HUES64 (cell line): ENCODE measurements around the gene PSMC3.

Source experiments
- H3K27ac ChIP-seq: 2 replicates; pipeline ENCODE4 v1.7.0; 2013; ENCODE audit warnings: low read depth, low read length, inconsistent platforms
- H3K27me3 ChIP-seq: 2 replicates; pipeline ENCODE4 v1.6.1; 2013; ENCODE audit warnings: mild to moderate bottlenecking, low read length; ENCODE audit not compliant: insufficient read depth
- H3K36me3 ChIP-seq: 2 replicates; pipeline ENCODE4 v1.6.1; 2013; ENCODE audit warnings: mild to moderate bottlenecking, low read length; ENCODE audit not compliant: insufficient read depth
- H3K4me1 ChIP-seq: 2 replicates; pipeline ENCODE4 v1.6.1; 2013; ENCODE audit warnings: mild to moderate bottlenecking, low read length, moderate library complexity; ENCODE audit not compliant: insufficient read depth
- H3K4me3 ChIP-seq: 2 replicates; pipeline ENCODE4 v1.5.1; 2013; ENCODE audit warnings: mild to moderate bottlenecking, low read length, moderate library complexity
- H3K9ac ChIP-seq: 2 replicates; pipeline ENCODE4 v1.6.1; 2013; ENCODE audit warnings: mild to moderate bottlenecking, low read depth, low read length
- H3K9me3 ChIP-seq: 2 replicates; pipeline ENCODE4 v1.6.1; 2013; ENCODE audit warnings: low read depth, low read length; ENCODE audit not compliant: insufficient read depth
- WGBS: fragments of 150-250, 120-280 bp; methylation state at CpG from one replicate; pipeline ENCODE4 v1.1.7; 2013; ENCODE audit warnings: missing lambda C conversion rate; 5-methylcytosine and 5-hydroxymethylcytosine counted together

The PSMC3 gene

DNA sequence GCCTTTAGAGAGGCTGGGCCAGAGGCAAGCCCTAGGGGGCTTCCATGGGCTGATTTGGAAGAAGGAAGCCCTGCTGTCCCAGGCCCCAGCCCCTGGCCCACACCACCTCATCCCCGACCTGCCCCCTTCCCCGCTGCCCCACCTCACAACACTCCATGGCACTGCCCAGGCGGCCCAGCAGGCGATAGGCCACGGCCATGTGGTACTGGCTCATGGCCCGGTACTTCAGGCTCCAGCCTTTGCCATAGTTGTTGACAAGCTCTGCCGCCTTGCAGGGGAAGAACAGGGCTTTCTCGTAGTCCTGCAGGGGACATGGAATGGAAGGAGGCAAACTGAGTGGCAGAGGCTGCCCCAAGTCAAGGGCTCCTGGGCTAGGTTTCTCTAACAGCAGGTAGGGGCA, 16.3 kb upstream of the PSMC3 start:
- 90% methylated on average over 8 of the region's 8 CpGs for WGBS
- no peak overlapping the region for H3K27ac ChIP-seq
- no peaks in the 10 kb centered on the region for H3K27me3 ChIP-seq
- H3K4me3 ChIP-seq: no peak overlapping the region
- no peaks in the 10 kb centered on the region for H3K36me3 ChIP-seq
- no peak overlapping the region for H3K9ac ChIP-seq
- no peaks in the 10 kb centered on the region for H3K4me1 ChIP-seq
- H3K9me3 ChIP-seq: no peaks in the 10 kb centered on the region

- WGBS: 95% methylated on average over 12 of the region's 12 CpGs
- no peaks in the 10 kb centered on the region for H3K36me3 ChIP-seq
- no peak overlapping the region for H3K9ac ChIP-seq
- H3K27ac ChIP-seq: no peak overlapping the region
- no peaks in the 10 kb centered on the region for H3K4me1 ChIP-seq
- no peaks in the 10 kb centered on the region for H3K27me3 ChIP-seq
- H3K9me3 ChIP-seq: no peaks in the 10 kb centered on the region
- H3K4me3 ChIP-seq: no peak overlapping the region
Measured at GRCh38 chr11:47441421-47441820, 15.2 kb upstream of the PSMC3 start.

DNA sequence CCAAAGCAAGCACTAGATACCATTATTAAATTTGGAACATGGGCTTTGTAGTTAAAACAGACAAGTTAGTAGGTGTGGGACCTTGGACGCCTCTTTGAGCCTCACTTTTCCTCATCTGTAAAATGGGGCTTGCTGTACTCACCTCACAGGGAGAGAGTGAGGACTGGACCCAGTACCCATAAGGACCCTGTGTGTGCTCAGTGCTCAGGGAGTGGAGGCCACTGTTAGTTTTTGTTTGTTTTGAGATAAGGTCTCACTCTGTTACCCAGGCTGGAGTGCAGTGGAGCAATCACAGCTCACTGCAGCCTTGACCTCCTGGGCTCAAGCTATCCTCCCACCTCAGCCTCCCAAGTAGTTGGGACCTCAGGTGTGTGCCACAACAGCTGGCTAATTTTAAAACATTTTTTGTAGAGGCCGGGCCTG, 13.8 kb upstream of the PSMC3 start:
- 69% methylated on average over 2 of the region's 2 CpGs for WGBS
- no peaks in the 10 kb centered on the region for H3K4me1 ChIP-seq
- H3K9me3 ChIP-seq: no peaks in the 10 kb centered on the region
- no peaks in the 10 kb centered on the region for H3K36me3 ChIP-seq
- H3K9ac ChIP-seq: no peak overlapping the region
- H3K27me3 ChIP-seq: no peaks in the 10 kb centered on the region
- H3K4me3 ChIP-seq: no peak overlapping the region
- no peak overlapping the region for H3K27ac ChIP-seq

- no peak overlapping the region for H3K4me3 ChIP-seq
- 91% methylated on average over 18 of the region's 18 CpGs for whole genome bisulfite sequencing
Measured at GRCh38 chr11:47438721-47439120, 12.5 kb upstream of the PSMC3 start.

GRCh38 chr11:47437746-47438418, 11.6 kb upstream of the PSMC3 start:
- Histone ChIP-seq H3K4me3 (no peak overlapping the region), H3K9ac (no peak overlapping the region), H3K27ac (no peak overlapping the region), H3K36me3 (no peaks in the 10 kb centered on the region), H3K9me3 (no peaks in the 10 kb centered on the region), H3K4me1 (no peaks in the 10 kb centered on the region), H3K27me3 (no peaks in the 10 kb centered on the region)
- whole genome bisulfite sequencing: 86% methylated on average over 15 of the region's 16 CpGs

More at GRCh38 chr11:47438721-47439120, 12.5 kb upstream of the PSMC3 start:
- Histone ChIP-seq H3K9me3 (no peaks in the 10 kb centered on the region), H3K36me3 (no peaks in the 10 kb centered on the region), H3K27ac (no peak overlapping the region), H3K9ac (no peak overlapping the region), H3K27me3 (no peaks in the 10 kb centered on the region), H3K4me1 (no peaks in the 10 kb centered on the region)

- Histone ChIP-seq H3K36me3 (no peaks in the 10 kb centered on the region), H3K27me3 (no peaks in the 10 kb centered on the region), H3K4me1 (no peaks in the 10 kb centered on the region), H3K27ac (no peak overlapping the region), H3K9me3 (no peaks in the 10 kb centered on the region), H3K4me3 (no peak overlapping the region), H3K9ac (no peak overlapping the region)
- 94% methylated on average over 10 of the region's 11 CpGs for WGBS
Measured at GRCh38 chr11:47437218-47437745, 11.0 kb upstream of the PSMC3 start.

DNA sequence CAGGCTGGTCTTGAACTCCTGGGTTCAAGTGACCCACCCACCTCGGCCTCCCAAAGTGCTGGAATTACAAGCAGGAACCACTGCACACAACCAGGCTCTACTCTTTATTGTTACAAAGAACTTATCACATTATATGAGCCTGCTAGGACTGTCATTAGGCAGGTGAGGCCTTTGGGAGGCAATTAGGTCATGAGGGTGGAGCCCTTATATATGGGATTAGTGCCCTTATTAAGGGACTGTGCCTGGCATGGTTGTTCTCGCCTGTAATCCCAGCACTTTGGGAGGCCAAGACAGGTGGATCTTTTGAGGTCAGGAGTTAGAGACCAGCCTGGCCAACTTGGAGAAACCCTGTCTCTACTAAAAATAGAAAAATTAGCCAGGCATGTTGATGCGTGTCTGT, 10.5 kb upstream of the PSMC3 start:
- 96% methylated on average over 3 of the region's 3 CpGs for WGBS
- Histone ChIP-seq H3K9me3 (no peaks in the 10 kb centered on the region), H3K36me3 (no peaks in the 10 kb centered on the region)

GRCh38 chr11:47435687-47436086, 9.4 kb upstream of the PSMC3 start:
- H3K27ac ChIP-seq: no peak overlapping the region
- no peaks in the 10 kb centered on the region for H3K27me3 ChIP-seq
- no peaks in the 10 kb centered on the region for H3K4me1 ChIP-seq
- WGBS: 89% methylated on average over 3 of the region's 3 CpGs
- no peak overlapping the region for H3K9ac ChIP-seq
- H3K9me3 ChIP-seq: no peaks in the 10 kb centered on the region
- H3K4me3 ChIP-seq: no peak overlapping the region
- H3K36me3 ChIP-seq: no peaks in the 10 kb centered on the region

More for the DNA sequence above, 10.5 kb upstream of the PSMC3 start:
- Histone ChIP-seq H3K27ac (no peak overlapping the region), H3K4me3 (no peak overlapping the region), H3K27me3 (no peaks in the 10 kb centered on the region), H3K9ac (no peak overlapping the region), H3K4me1 (no peaks in the 10 kb centered on the region)

DNA sequence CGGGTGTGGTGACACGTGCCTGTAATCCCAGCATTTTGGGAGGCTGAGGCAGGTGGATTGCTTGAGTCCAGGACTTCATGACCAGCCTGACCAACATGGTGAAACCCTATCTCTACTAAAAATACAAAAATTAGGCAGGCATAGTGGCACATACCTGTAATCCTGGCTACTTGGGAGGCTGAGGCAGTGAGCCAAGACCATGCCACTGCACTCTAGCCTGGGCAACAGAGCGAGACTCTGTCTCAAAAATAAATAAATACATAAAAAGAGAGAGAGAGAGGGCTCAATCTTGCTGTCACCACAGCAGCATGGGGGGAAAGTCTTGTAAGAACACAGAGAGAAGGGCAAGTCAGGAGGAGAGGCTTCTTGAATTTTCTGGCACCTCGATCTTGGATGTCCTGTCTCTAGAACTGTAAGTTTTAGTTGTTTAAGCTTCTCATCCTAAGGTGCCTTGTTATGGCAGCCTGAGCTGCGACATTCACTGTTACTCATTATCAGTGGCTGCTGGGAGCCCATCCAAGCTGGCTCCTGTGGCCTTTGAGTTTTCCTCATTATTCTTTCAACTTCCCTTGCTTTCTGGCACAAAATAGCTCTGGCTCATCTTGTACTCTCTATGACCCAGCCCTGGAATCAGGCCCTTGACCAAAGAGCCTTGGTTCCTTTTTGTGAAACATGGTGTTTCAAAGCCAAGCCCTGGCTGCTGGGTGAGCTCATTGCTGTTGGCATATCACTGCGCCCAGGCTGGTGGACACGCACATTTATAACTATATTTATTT, 8.0 kb upstream of the PSMC3 start:
- WGBS: 92% methylated on average over 7 of the region's 7 CpGs
- no peaks in the 10 kb centered on the region for H3K4me1 ChIP-seq
- H3K27me3 ChIP-seq: no peaks in the 10 kb centered on the region
- H3K9me3 ChIP-seq: no peaks in the 10 kb centered on the region
- no peaks in the 10 kb centered on the region for H3K36me3 ChIP-seq
- no peak overlapping the region for H3K9ac ChIP-seq
- H3K27ac ChIP-seq: no peak overlapping the region
- no peak overlapping the region for H3K4me3 ChIP-seq

- Histone ChIP-seq H3K9ac (no peak overlapping the region), H3K27ac (no peak overlapping the region), H3K4me3 (no peak overlapping the region), H3K4me1 (no peaks in the 10 kb centered on the region), H3K36me3 (no peaks in the 10 kb centered on the region), H3K9me3 (no peaks in the 10 kb centered on the region), H3K27me3 (no peaks in the 10 kb centered on the region)
- WGBS: 79% methylated on average over 3 of the region's 3 CpGs
Measured at GRCh38 chr11:47433157-47433556, 6.9 kb upstream of the PSMC3 start.

- no peak overlapping the region for H3K27ac ChIP-seq
- 95% methylated on average over 9 of the region's 9 CpGs for WGBS
- no peaks in the 10 kb centered on the region for H3K27me3 ChIP-seq
- H3K4me1 ChIP-seq: no peaks in the 10 kb centered on the region
- no peak overlapping the region for H3K4me3 ChIP-seq
- H3K36me3 ChIP-seq: no peaks in the 10 kb centered on the region
- H3K9ac ChIP-seq: no peak overlapping the region
- H3K9me3 ChIP-seq: no peaks in the 10 kb centered on the region
Measured at GRCh38 chr11:47431356-47432083, 5.3 kb upstream of the PSMC3 start.
